ENCODE data around the gene PTGS1.
"Not testable (repeated sequence)": the region's sequence is repeated elsewhere in the genome, so short reads cannot be mapped to it uniquely, and the experiment has no call there.

DNA sequence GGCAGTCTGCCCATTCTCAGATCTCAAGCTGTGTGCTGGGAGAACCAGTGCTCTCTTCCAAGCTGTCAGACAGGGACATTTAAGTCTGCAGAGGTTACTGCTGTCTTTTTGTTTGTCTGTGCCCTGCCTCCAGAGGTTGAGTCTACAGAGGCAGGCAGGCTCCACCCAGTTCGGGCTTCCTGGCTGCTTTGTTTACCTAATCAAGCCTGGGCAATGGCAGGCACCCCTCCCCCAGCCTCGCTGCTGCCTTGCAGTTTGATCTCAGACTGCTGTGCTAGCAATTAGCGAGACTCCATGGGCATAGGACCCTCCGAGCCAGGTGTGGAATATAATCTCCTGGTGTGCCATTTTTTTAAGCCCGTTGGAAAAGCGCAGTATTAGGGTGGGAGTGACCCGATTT, 43.3 kb downstream of the PTGS1 start:
- TF ChIP-seq, protein P1, sequence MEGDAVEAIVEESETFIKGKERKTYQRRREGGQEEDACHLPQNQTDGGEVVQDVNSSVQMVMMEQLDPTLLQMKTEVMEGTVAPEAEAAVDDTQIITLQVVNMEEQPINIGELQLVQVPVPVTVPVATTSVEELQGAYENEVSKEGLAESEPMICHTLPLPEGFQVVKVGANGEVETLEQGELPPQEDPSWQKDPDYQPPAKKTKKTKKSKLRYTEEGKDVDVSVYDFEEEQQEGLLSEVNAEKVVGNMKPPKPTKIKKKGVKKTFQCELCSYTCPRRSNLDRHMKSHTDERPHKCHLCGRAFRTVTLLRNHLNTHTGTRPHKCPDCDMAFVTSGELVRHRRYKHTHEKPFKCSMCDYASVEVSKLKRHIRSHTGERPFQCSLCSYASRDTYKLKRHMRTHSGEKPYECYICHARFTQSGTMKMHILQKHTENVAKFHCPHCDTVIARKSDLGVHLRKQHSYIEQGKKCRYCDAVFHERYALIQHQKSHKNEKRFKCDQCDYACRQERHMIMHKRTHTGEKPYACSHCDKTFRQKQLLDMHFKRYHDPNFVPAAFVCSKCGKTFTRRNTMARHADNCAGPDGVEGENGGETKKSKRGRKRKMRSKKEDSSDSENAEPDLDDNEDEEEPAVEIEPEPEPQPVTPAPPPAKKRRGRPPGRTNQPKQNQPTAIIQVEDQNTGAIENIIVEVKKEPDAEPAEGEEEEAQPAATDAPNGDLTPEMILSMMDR (conservative IDR thresholded peaks at IDR 0.05; ENCODE audit: low read length): not testable (repeated sequence)
- TF ChIP-seq EZH2phosphoT487 (IDR thresholded peaks at IDR 0.05; ENCODE audit: borderline replicate concordance): not testable (repeated sequence)

Data from Loucy (cell line).